ENCODE measurements around the gene PHC1. TPM values are rescaled to one million over a fixed set of nuclear protein-coding genes. Genes with fewer than 3 reads are reported as not detected.

Gene PHC1
- total RNA-seq, 4 donors from 2014 or later = 51.7 to 71.2 (median 67.3) TPM

- H3K27ac ChIP-seq = no peak overlapping the region
- no peak overlapping the region for H3K4me3 ChIP-seq (replicated peaks in 1 of 3)
- no peaks in the 10 kb centered on the region for H3K27me3 ChIP-seq
- H3K36me3 ChIP-seq = no peaks in the 10 kb centered on the region
- no peak for DNase-seq
- TF ChIP-seq CTCF (IDR thresholded peaks at IDR 0.05) = no peak
- TF ChIP-seq POLR2A (IDR thresholded peaks at IDR 0.05) = no peak
- no peaks in the 10 kb centered on the region for H3K9me3 ChIP-seq
- H3K4me1 ChIP-seq = no peaks in the 10 kb centered on the region
- intact Hi-C loops (cut with DNase I) = no loop called here
Observed at GRCh38 chr12:8871068-8871467, 43.2 kb upstream of the PHC1 start.

GRCh38 chr12:8876887-8877286 is 37.4 kb upstream of the PHC1 start:
- no peak for DNase-seq

GRCh38 chr12:8886502-8887284 is 27.6 kb upstream of the PHC1 start:
- DNase-seq = no peak
- H3K4me3 ChIP-seq (replicated peaks in 1 of 3) = no peak overlapping the region
- H3K4me1 ChIP-seq = no peaks in the 10 kb centered on the region
- no peaks in the 10 kb centered on the region for H3K36me3 ChIP-seq
- intact Hi-C loops (cut with DNase I) = no loop called here
- H3K27ac ChIP-seq = no peak overlapping the region
- no peak for TF ChIP-seq CTCF (IDR thresholded peaks at IDR 0.05)
- no peak for TF ChIP-seq POLR2A (IDR thresholded peaks at IDR 0.05)
- H3K27me3 ChIP-seq = no peaks in the 10 kb centered on the region
- WGBS, 2 donors = 88 to 89% methylated on average over 6 of the region's 6 CpGs
- no peaks in the 10 kb centered on the region for H3K9me3 ChIP-seq

More at GRCh38 chr12:8876887-8877286, 37.4 kb upstream of the PHC1 start:
- intact Hi-C loops (cut with DNase I) = no loop called here
- Histone ChIP-seq H3K4me3 (replicated peaks in 1 of 3) (no peak overlapping the region), H3K36me3 (no peaks in the 10 kb centered on the region), H3K9me3 (no peaks in the 10 kb centered on the region), H3K4me1 (no peaks in the 10 kb centered on the region), H3K27me3 (no peaks in the 10 kb centered on the region), H3K27ac (no peak overlapping the region)
- TF ChIP-seq CTCF (IDR thresholded peaks at IDR 0.05) = no peak
- no peak for TF ChIP-seq POLR2A (IDR thresholded peaks at IDR 0.05)
- 36 to 52% methylated on average over 4 of the region's 4 CpGs for WGBS, 2 donors

- intact Hi-C loops (cut with DNase I) = no loop called here
- Histone ChIP-seq H3K4me3 (replicated peaks in 1 of 3) (no peak overlapping the region), H3K36me3 (no peaks in the 10 kb centered on the region), H3K9me3 (no peaks in the 10 kb centered on the region), H3K4me1 (no peaks in the 10 kb centered on the region), H3K27ac (no peak overlapping the region), H3K27me3 (no peaks in the 10 kb centered on the region)
- TF ChIP-seq CTCF (IDR thresholded peaks at IDR 0.05) (no peak), POLR2A (IDR thresholded peaks at IDR 0.05) (no peak)
- 91 to 96% methylated on average over 4 of the region's 4 CpGs for WGBS, 2 donors
- no peak for DNase-seq
Observed at GRCh38 chr12:8887285-8887715, 27.0 kb upstream of the PHC1 start.

GRCh38 chr12:8890313-8891085 is 23.8 kb upstream of the PHC1 start:
- WGBS, 2 donors = 30 to 32% methylated on average over 14 of the region's 14 CpGs
- intact Hi-C loops (cut with DNase I) = loop anchor here (10.0 kb wide), 1 partner anchor 346 kb away; the partner anchor contains the start of gene CLEC4E
- Histone ChIP-seq H3K4me3 (replicated peaks in 1 of 3) (peak overlapping the region in 2 of 3 donors; percentile 2 to 45), H3K4me1 (no peaks in the 10 kb centered on the region), H3K9me3 (no peaks in the 10 kb centered on the region), H3K27me3 (no peaks in the 10 kb centered on the region), H3K27ac (no peak overlapping the region), H3K36me3 (no peaks in the 10 kb centered on the region)
- TF ChIP-seq CTCF (IDR thresholded peaks at IDR 0.05) (peak; percentile 69 to 91 (median 82)), POLR2A (IDR thresholded peaks at IDR 0.05) (no peak)
- DNase-seq = peak; percentile 37 to 53

Measured in thyroid gland (tissue), 4 donors.